ENCODE results near the gene ANK2.

DNA sequence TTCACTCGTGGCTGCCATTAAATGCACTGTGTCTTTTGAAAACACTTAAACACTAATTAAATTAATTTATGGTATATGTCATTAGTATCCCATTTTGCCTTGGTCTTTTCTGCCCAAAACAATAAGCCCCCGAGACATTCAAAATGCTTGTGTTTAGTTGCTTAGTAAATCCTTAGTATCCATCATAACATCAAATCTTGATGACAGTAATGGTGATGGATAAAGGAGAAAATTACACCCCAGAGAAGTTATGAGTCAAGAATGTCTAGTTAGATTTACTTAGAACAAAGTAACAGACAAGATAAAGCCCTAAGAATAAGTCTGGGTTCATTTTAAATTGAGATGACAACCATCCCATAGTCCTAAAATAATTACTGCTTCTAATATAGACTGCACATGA, 21.3 kb downstream of the ANK2 start:
- TF ChIP-seq, protein P1, sequence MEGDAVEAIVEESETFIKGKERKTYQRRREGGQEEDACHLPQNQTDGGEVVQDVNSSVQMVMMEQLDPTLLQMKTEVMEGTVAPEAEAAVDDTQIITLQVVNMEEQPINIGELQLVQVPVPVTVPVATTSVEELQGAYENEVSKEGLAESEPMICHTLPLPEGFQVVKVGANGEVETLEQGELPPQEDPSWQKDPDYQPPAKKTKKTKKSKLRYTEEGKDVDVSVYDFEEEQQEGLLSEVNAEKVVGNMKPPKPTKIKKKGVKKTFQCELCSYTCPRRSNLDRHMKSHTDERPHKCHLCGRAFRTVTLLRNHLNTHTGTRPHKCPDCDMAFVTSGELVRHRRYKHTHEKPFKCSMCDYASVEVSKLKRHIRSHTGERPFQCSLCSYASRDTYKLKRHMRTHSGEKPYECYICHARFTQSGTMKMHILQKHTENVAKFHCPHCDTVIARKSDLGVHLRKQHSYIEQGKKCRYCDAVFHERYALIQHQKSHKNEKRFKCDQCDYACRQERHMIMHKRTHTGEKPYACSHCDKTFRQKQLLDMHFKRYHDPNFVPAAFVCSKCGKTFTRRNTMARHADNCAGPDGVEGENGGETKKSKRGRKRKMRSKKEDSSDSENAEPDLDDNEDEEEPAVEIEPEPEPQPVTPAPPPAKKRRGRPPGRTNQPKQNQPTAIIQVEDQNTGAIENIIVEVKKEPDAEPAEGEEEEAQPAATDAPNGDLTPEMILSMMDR (IDR thresholded peaks at IDR 0.05; ENCODE audit: borderline replicate concordance, extremely low read depth, low read length, poor library complexity, severe bottlenecking), result no peak
- TF ChIP-seq EZH2 (IDR thresholded peaks at IDR 0.05; ENCODE audit: borderline replicate concordance, low read depth, low read length, severe bottlenecking), result no peak
